Right lobe of liver (tissue), 6 donors: Measurements from ENCODE around the gene PLA2G2C. TPM values are rescaled to one million over a fixed set of nuclear protein-coding genes. Genes with fewer than 3 reads are reported as not detected.

Experiments used
- ATAC-seq, 4 donors: fragments of 200-7000 bp; cut with Tn5 transposase; one replicate each; pipeline ENCODE4 v1.9.1; 2020; ENCODE audit warnings: mild to moderate bottlenecking in 4 of 4, moderate library complexity in 4 of 4
- DNase-seq, 3 donors: peaks; one replicate each; pipeline ENCODE4 v3.0.0-alpha.2; 2020
- H3K27ac ChIP-seq, 3 donors: fragments of 200-600 bp; one replicate each; pipeline ENCODE4 v1.8.0; 2022
- H3K27me3 ChIP-seq, 2 donors: fragments of 200-600 bp; one replicate each; pipeline ENCODE4 v1.8.0; 2022
- H3K36me3 ChIP-seq, 4 donors: fragments of 200-600 bp; sonication (generic) in 1 of 4; one replicate each; pipeline versions ENCODE4 v1.5.1 to v1.8.0; 2017 to 2022; ENCODE audit warnings: control low read depth in 1 of 4
- H3K4me1 ChIP-seq, 4 donors: fragments of 200-600 bp; sonication (generic) in 1 of 4; one replicate each; pipeline versions ENCODE4 v1.5.1 to v1.8.0; 2017 to 2022; ENCODE audit warnings: control low read depth in 1 of 4
- H3K4me3 ChIP-seq, 3 donors: fragments of 200-600 bp; one replicate each; pipeline ENCODE4 v1.8.0; 2022
- H3K9me3 ChIP-seq, 4 donors: fragments of 200-600 bp; sonication (generic) in 1 of 4; one replicate each; pipeline versions ENCODE4 v1.5.1 to v1.8.0; 2017 to 2022; ENCODE audit warnings: control low read depth in 1 of 4
- POLR2A ChIP-seq: fragments of 450-650 bp; IDR thresholded peaks from one replicate; pipeline ENCODE4 v1.6.1; 2017; ENCODE audit warnings: antibody characterized with exemption, mild to moderate bottlenecking
- WGBS: methylation state at CpG from one replicate; pipeline ENCODE4 v1.1.6; 2018; ENCODE audit warnings: low coverage, low lambda C conversion rate; ENCODE audit not compliant: insufficient coverage; ENCODE audit errors: missing lambda C conversion rate; 5-methylcytosine and 5-hydroxymethylcytosine counted together
- intact Hi-C, 2 donors: fragments of 100-400 bp; cut with DNase I; formaldehyde crosslinking; loops; one replicate each; pipeline versions ENCODE4 v1.11.2 to v1.14.1; 2022
- total RNA-seq, 6 experiments: library from RNA; depleted of rRNA in 2 of 6; stranded (reverse); fragments of >200 nt in 2 of 6; fragmentation: NEBNext Ultra II Directional in 3 of 6; extraction: Animal tissue kit (Norgen Biotek cat#: 25700) in 3 of 6; gene quantifications; one replicate each; pipeline versions ENCODE4 v1.1.0 to v1.2.4, GENCODE V29; 2016 to 2023
- TF ChIP-seq, protein P1 (sequence below), 4 donors: fragments of 200-600 bp in 3 of 4; fragments of 450-650 bp in 1 of 4; IDR thresholded peaks; one replicate each; pipeline versions ENCODE4 v1.5.1 to v1.8.0; 2016 to 2022; ENCODE audit warnings: antibody characterized with exemption in 4 of 4, mild to moderate bottlenecking in 2 of 4
- donor health status: DM: no; HTN: yes; CAD: no.
- donor health status: DM: no; HTN: no; CAD: no.
- donor health status: DM: no; HTN: no; CAD: no.
- donor health status: DM: no; HTN: yes; CAD: no.
- donor health status: DM: no; HTN: yes; CAD: no.

The PLA2G2C gene
- total RNA-seq, 6 experiments from 2014 or later, result not detected

DNA sequence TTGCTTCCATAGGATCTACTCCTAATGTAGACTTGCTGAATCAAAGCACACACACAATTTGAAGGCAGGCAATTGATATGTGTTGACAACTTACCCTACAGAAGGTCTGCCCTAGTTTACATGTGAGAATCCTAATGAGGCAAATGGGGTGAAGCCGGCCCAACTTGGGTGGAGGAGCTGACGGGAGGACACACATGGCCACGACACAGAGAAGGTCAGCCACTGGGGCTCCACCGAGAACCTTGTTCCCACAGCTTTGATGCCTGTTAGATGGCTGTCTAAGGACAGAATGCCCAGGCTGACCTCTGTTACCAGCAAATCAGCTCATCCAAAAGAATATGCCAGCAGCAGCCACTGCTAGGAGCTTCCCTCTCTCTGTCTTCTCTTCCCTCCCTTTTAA lies 65.5 kb downstream of the PLA2G2C start:
- intact Hi-C loops, result no loop called here
- no peak overlapping the region for H3K27ac ChIP-seq
- no peaks in the 10 kb centered on the region for H3K9me3 ChIP-seq
- 84% methylated on average over 4 of the region's 4 CpGs for WGBS
- DNase-seq (peak in 1 of 3 donors; percentile 8), ATAC-seq (no peak)
- no peak overlapping the region for H3K4me3 ChIP-seq
- H3K36me3 ChIP-seq, result no peaks in the 10 kb centered on the region
- TF ChIP-seq, protein P1, sequence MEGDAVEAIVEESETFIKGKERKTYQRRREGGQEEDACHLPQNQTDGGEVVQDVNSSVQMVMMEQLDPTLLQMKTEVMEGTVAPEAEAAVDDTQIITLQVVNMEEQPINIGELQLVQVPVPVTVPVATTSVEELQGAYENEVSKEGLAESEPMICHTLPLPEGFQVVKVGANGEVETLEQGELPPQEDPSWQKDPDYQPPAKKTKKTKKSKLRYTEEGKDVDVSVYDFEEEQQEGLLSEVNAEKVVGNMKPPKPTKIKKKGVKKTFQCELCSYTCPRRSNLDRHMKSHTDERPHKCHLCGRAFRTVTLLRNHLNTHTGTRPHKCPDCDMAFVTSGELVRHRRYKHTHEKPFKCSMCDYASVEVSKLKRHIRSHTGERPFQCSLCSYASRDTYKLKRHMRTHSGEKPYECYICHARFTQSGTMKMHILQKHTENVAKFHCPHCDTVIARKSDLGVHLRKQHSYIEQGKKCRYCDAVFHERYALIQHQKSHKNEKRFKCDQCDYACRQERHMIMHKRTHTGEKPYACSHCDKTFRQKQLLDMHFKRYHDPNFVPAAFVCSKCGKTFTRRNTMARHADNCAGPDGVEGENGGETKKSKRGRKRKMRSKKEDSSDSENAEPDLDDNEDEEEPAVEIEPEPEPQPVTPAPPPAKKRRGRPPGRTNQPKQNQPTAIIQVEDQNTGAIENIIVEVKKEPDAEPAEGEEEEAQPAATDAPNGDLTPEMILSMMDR (IDR thresholded peaks at IDR 0.05), result no peak
- TF ChIP-seq POLR2A, result no peak
- H3K4me1 ChIP-seq, result no peaks in the 10 kb centered on the region
- no peaks in the 10 kb centered on the region for H3K27me3 ChIP-seq

GRCh38 chr1:20119347-20119746 lies 67.0 kb downstream of the PLA2G2C start, which contains the start of gene PLA2G2D:
Gene PLA2G2D (minus strand): TSS chr1:20119536. CDS start chr1:20119498, 38 bp downstream.
- ATAC-seq (no peak), DNase-seq (peak in 1 of 3 donors; percentile 19)
- Histone ChIP-seq H3K4me1 (no peaks in the 10 kb centered on the region), H3K27ac (no peak within 1 kb of the TSS), H3K9me3 (no peaks in the 10 kb centered on the region), H3K36me3 (no peaks in the 10 kb centered on the region), H3K27me3 (no peaks in the 10 kb centered on the region), H3K4me3 (no peak within 1 kb of the TSS)
- TF ChIP-seq, protein P1 (IDR thresholded peaks at IDR 0.05), result no peak
- no peak for TF ChIP-seq POLR2A
- intact Hi-C loops, result no loop called here
- WGBS, result 100% methylated on average over 1 of the region's 2 CpGs

- no peaks in the 10 kb centered on the region for H3K36me3 ChIP-seq
- TF ChIP-seq, protein P1 (IDR thresholded peaks at IDR 0.05), result no peak
- TF ChIP-seq POLR2A, result no peak
- no peaks in the 10 kb centered on the region for H3K27me3 ChIP-seq
- no peak overlapping the region for H3K4me3 ChIP-seq
- no peak for DNase-seq
- no peaks in the 10 kb centered on the region for H3K4me1 ChIP-seq
- intact Hi-C loops, result no loop called here
- H3K9me3 ChIP-seq, result no peaks in the 10 kb centered on the region
- H3K27ac ChIP-seq, result no peak overlapping the region
- ATAC-seq, result no peak
These were observed 69.1 kb downstream of the PLA2G2C start for GRCh38 chr1:20117236-20117635.

GRCh38 chr1:20115916-20116315 lies 70.4 kb downstream of the PLA2G2C start:
- DNase-seq (no peak), ATAC-seq (no peak)
- no peak overlapping the region for H3K27ac ChIP-seq
- no peaks in the 10 kb centered on the region for H3K27me3 ChIP-seq
- H3K36me3 ChIP-seq, result no peaks in the 10 kb centered on the region
- TF ChIP-seq, protein P1 (IDR thresholded peaks at IDR 0.05), result no peak
- no peak for TF ChIP-seq POLR2A
- intact Hi-C loops, result no loop called here
- no peaks in the 10 kb centered on the region for H3K9me3 ChIP-seq
- WGBS, result 73% methylated on average over 7 of the region's 7 CpGs
- H3K4me3 ChIP-seq, result no peak overlapping the region
- H3K4me1 ChIP-seq, result no peaks in the 10 kb centered on the region

GRCh38 chr1:20115479-20115878 lies 70.8 kb downstream of the PLA2G2C start:
- Histone ChIP-seq H3K27me3 (no peaks in the 10 kb centered on the region), H3K9me3 (no peaks in the 10 kb centered on the region), H3K27ac (no peak overlapping the region), H3K4me1 (no peaks in the 10 kb centered on the region), H3K4me3 (no peak overlapping the region), H3K36me3 (no peaks in the 10 kb centered on the region)
- TF ChIP-seq, protein P1 (IDR thresholded peaks at IDR 0.05), result no peak
- TF ChIP-seq POLR2A, result no peak
- intact Hi-C loops, result no loop called here
- DNase-seq, result peak in 1 of 3 donors; percentile 19
- no peak for ATAC-seq
- WGBS, result 86% methylated on average over 2 of the region's 4 CpGs
